NCI-H460 (cell line): ENCODE data around the gene DLX1. TPM values are rescaled to one million over a fixed set of nuclear protein-coding genes. Genes with fewer than 3 reads are reported as not detected.

ENCODE experiments used
- total RNA-seq: library from RNA; depleted of rRNA; stranded (reverse); fragments of >200 nt; shearing (Covaris generic); gene quantifications from 2 replicates; pipeline ENCODE4 v1.2.3, GENCODE V29; 2014; rRNA removed

Gene DLX1
- total RNA-seq, 1 experiment from 2014 or later: 6.7 TPM

Other genes starting within 250 kb of the DLX1 start
- 19.6 and 25.0 TPM in 2 replicates for gene SLC25A12, start 191.3 kb upstream of the DLX1 start, total RNA-seq
- 59.1 and 70.2 TPM in 2 replicates for gene HAT1, start 163.0 kb upstream of the DLX1 start, total RNA-seq
- 14.5 and 18.0 TPM in 2 replicates for gene METAP1D, start 85.6 kb upstream of the DLX1 start, total RNA-seq
- 1.0 and 1.9 TPM in 2 replicates for gene DLX2, start 17.4 kb downstream of the DLX1 start, total RNA-seq